ENCODE data around the gene CRYZ.
"Not testable (repeated sequence)": the region's sequence is repeated elsewhere in the genome, so short reads cannot be mapped to it uniquely, and the experiment has no call there.

The CRYZ gene, protein sequence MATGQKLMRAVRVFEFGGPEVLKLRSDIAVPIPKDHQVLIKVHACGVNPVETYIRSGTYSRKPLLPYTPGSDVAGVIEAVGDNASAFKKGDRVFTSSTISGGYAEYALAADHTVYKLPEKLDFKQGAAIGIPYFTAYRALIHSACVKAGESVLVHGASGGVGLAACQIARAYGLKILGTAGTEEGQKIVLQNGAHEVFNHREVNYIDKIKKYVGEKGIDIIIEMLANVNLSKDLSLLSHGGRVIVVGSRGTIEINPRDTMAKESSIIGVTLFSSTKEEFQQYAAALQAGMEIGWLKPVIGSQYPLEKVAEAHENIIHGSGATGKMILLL

DNA sequence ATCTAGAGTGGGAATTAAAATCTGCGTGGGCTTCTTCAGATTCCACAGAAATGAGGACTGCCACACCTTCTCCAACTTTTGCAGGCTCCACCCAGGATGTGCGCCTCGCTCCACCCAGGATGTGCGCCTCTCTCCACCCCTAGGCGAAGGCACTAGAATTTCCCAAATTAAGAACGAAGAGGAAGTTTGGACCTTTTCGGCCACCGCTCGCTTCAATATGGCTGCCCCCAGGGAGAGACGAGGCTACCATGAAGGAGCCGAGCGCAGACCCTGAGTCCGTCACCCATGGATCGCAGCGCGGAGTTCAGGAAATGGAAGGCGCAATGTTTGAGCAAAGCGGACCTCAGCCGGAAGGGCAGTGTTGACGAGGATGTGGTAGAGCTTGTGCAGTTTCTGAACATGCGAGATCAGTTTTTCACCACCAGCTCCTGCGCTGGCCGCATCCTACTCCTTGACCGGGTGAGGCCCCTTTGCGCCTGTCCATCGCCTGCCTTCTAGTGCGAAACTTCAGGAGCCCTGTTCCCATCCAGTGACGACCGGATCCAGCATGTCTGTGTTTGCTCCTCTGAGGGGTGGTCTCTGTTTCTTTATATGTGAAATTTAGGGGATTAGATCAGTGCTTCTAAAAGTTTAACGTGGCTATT lies at the start of gene CRYZ, which contains the start of gene TYW3:
CRYZ (minus strand) TSS at position 91 of the 644 bp plus-strand sequence. CDS start 8,229 bp downstream, outside the sequence.
TYW3 (plus strand) TSS at position 193 of the 644 bp plus-strand sequence; CDS start at position 286, 93 bp downstream.
- peak; percentile 52 to 60 (median 59) for DNase-seq (ENCODE audit: low read depth in 2 of 3, low spot score in 2 of 3)

DNA sequence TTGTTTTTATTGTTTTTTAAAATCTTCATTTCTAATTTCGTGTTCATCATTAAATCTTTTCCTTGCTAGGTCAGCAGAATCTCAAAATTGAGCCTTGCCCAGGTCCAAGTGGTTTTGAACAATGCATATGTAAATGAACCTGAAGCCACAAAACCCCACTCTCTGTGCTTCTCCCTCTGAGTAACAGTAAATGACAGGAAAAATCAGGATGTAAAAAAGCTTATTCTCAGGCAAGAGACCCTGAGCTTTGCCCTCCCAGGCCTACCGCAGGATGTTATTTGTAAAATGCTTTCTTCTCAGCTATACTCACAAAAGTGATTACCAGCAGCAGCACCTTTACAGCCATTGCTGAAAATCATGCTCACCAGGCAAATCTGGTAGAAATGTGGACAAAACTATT lies 47.7 kb upstream of the CRYZ start:
- DNase-seq (ENCODE audit: low read depth in 2 of 3, low spot score in 2 of 3) = no peak

DNA sequence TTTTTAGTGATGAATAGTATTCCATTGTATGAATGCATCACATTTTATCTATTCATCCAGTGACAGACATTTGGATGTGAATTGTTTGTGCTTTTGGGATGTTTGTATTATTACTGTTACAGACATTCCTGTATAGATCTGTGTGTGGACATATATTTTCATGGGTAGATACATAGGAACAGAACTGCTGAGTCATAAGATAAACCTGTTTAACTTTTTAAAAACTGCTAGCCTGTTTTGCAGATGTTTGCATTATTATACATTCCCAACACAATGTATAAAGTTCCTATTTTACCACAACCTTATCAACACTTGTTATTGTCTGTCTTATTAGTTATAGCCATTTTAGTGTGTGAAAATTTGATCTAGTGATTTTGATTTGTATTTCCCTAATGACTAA lies 46.9 kb upstream of the CRYZ start:
- no peak for DNase-seq (ENCODE audit: low read depth in 2 of 3, low spot score in 2 of 3)

DNA sequence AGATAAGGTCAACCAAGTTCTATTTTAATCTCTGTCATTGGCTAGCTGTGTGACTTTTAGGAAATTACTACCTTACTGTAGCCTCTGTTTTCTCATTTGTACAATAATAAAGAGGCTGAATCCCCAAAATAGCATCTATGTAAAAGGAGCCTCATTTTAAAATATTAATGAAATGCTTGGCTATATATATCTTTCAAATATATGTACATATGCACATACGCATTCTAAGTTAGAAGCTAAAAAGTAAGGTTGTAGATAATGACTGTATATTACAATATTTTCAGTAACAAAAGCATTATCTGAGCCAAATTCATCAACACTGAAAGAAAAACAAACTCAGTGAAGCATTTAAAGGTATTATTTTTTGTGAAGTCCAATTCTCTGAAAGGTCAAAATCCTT lies 44.7 kb upstream of the CRYZ start:
- no peak for DNase-seq (ENCODE audit: low read depth in 2 of 3, low spot score in 2 of 3)

DNA sequence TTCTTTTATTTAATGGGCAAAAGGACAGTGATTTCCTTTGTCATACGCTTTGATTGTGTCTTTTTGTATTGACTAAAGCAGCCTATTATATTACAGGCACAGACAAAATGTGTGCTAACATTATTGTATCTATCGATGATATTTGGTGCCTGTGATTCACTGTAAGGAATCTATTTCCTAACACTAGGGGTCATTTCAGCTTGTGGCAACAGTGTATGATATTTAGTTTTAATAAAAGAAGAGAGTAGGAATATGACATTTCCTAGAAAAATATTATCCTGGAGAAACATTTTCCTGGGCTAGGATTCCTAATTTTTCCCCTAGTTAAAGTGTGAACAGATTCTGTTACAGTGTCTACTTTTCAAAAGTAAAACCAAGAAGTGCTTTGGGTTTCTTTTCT lies 42.9 kb upstream of the CRYZ start:
- no peak for DNase-seq (ENCODE audit: low read depth in 2 of 3, low spot score in 2 of 3)

DNA sequence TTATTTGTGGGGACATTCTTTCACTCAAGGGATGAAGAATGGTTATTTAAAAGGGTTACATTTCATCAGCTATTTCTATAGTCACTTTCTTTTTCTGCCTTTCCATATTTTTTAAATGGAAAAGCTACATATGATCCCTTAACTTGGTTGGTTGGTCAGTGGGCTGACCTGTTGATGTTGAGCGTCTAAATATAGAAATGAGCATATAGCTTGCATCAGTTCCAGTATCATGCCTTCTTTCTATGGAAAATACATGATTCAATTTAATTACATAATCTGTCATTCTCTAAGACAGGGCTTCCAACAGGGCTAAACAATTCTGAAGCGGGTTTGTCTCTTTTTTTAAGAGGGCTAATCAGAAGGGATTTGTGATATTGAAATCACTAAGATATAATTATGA lies 40.7 kb upstream of the CRYZ start:
- no peak for DNase-seq (ENCODE audit: low read depth in 2 of 3, low spot score in 2 of 3)

DNA sequence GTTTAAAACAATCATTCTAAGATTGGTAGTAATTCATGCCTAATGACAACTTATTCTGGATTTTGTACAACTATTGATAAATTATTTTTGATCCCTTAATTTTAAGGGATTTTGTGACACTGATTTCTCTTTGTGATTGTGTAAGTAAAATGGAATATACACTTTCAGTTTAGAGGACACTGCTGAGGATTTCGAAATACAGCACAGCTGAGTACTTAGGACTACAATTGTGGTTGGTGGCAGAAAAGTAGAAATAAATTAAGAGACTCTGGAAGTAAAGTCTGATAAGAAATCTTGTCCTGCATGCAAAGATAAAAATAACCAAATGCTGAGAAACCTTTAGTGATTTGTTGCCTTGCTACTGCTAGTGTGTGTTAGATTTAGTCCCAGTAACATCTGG lies 40.1 kb upstream of the CRYZ start:
- DNase-seq (ENCODE audit: low read depth in 2 of 3, low spot score in 2 of 3) = no peak

DNA sequence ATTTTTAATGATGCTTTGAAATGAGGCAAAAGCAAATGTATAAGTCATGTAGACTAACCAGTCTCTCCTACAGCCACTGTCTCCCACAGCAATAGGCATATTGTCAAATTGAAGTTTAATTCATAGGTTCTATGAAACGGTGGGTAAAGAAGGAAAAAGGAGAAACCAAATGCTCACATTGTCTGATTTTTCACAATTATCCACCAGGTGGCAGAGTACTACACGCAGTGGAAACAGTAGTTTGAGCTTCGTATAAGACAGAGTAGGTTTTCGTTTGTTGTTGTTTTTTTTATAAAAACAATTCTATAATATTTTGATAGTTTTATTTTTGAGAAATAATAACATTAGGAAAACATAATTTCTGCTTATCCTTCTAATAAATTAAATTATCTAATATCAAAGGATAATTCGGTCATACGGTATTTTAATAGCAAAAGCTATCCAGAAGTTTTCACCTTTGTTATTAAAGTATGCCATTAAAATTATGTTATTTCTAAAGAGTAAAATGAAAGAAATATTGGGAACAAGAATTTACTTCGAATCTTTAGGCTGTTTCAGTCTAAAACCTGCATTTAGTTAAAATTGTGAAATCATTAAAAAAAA lies 39.2 kb upstream of the CRYZ start:
- DNase-seq (ENCODE audit: low read depth in 2 of 3, low spot score in 2 of 3) = no peak

DNA sequence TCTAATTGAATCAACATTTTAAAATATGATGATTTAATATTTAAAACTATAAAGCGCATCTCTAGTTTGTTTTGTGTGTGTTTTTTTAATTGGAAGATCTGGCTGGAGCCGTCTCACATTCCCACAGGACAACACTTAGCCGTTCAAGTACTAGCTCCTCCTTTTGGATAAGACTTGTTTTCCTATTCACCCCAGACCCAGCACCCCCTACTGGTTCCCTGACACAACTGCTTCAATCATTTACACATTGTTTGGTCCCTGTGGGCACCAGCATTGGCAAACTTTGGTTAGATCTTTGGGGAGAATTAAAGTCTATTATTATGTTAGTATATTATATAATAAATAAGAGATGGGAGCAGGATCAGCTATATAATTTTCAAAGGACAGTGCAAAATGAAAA lies 34.6 kb upstream of the CRYZ start:
- DNase-seq (ENCODE audit: low read depth in 2 of 3, low spot score in 2 of 3) = no peak

DNA sequence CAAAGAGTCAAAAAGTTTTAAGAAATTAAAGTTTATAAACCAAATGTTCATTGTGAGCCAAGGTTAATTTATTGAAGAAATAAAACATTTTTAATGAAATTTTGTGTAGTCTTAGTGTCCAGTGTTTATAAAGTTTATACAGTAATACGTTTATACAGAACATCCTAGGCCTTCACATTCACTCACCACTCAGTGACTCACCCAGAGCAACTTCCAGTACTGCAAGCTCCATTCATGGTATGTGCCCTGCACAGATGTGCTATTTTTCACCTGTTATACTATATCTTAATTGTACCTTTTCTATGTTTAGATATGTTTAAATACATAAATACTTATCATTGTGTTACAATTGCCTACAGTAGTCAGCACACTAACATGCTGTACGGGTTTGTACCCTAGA lies 33.7 kb upstream of the CRYZ start:
- DNase-seq (ENCODE audit: low read depth in 2 of 3, low spot score in 2 of 3) = no peak

DNA sequence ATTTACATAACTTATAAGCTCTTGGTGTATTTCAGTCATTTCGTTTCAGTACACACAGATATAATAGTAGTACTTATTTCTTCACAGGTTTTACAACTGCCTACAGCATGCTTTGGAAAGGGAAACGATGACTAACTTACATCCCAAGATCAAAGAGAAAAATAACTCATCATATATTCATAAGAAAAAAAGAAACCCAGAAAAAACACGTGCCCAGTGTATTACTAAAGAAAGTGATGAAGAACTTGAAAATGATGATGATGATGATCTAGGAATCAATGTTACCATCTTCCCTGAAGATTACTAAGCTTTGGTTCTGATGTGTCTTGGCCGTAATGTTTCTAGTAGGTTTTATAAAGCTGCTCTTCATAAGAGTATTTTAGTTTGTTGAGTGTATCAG lies 31.0 kb upstream of the CRYZ start:
- no peak for DNase-seq (ENCODE audit: low read depth in 2 of 3, low spot score in 2 of 3)

DNA sequence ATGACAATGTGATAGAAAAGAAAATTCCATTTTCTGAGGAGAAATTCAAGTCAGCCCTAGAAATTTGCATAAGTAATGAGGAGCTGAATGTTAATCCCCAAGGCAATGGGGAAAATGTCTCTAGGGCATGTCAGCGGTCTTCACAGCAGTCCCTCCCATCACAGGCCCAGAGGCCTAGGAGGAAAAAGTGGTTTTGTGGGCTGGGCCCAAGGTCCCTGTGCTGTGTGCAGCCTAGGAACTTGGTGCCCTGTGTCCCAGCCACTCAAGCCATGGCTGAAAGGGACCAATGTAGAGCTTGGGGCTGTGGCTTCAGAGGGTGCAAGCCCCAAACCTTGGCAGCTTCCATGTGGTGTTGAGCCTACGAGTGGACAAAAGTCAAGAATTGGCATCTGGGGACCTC lies 23.8 kb upstream of the CRYZ start:
- not testable (repeated sequence) for DNase-seq (ENCODE audit: low read depth in 2 of 3, low spot score in 2 of 3)

DNA sequence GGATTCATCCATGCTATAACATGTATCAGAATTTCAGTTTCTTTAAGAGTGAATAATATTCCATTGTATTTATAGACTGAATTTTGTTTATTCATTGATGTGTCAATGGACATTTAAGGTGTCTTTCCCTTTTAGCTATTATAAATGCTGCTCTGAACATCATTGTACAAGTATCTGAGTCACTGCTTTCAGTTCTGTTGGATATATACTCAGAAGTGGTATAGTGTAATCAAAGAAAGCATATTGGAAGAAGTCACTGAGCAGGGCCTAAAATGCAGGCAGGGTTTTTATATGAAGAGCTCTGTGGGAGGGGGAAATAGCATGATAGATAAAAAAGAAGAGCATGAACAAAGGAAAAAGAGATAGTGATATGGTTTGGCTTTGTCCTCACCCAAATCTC lies 22.6 kb upstream of the CRYZ start:
- no peak for DNase-seq (ENCODE audit: low read depth in 2 of 3, low spot score in 2 of 3)

DNA sequence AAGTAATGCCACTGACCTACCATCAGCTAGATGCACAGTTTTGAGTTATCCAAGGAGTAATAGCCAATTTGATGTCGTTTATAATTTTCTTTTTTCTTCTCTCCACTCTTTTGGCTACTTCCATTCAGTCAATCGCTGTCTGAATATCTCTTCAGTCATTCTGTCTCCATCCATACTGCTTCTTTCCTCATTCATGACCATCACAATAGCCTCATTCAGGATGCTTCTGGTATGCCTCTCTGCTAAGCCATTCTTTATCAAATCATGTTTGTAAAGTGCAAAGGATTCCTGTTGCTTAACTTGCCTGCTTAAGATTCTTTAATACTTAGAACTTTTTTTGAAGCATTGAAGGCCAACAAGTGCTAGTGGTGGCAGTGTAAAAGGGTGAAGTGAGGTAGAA lies 20.3 kb upstream of the CRYZ start:
- no peak for DNase-seq (ENCODE audit: low read depth in 2 of 3, low spot score in 2 of 3)

DNA sequence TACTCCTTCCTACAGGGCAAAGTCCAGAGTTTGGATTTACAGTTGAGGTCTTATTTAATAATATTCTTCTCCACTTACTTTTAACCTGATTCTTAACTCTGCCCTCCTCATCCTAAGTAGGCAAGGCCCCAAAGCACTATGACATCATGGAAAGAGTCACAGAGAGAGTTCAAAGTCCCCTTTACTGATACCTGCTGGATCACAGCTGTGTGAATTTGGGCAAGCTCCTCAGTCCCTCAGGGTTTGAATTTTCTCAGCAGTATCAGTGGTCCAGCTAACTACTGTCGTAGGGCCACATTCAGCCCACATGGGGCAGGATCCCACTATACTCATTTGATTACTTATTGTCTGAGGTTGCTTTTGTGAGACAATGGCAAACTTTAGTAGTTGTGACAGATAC lies 16.1 kb upstream of the CRYZ start:
- DNase-seq (ENCODE audit: low read depth in 2 of 3, low spot score in 2 of 3) = no peak

DNA sequence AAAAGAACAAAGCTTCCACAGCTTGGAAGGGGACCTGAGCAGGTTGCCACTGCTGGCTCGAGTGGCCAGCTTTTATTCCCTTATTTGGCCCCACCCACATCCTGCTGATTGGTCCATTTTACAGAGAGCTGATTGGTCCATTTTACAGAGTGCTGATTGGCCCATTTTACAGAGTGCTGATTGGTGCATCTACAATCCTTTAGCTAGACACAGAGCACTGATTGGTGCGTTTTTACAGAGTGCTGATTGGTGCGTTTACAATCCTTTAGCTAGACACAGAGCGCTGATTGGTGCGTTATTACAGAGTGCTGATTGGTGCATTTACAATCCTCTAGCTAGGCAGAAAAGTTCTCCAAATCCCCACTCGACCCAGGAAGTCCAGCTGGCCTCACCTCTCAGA lies 12.4 kb upstream of the CRYZ start:
- not testable (repeated sequence) for DNase-seq (ENCODE audit: low read depth in 2 of 3, low spot score in 2 of 3)

DNA sequence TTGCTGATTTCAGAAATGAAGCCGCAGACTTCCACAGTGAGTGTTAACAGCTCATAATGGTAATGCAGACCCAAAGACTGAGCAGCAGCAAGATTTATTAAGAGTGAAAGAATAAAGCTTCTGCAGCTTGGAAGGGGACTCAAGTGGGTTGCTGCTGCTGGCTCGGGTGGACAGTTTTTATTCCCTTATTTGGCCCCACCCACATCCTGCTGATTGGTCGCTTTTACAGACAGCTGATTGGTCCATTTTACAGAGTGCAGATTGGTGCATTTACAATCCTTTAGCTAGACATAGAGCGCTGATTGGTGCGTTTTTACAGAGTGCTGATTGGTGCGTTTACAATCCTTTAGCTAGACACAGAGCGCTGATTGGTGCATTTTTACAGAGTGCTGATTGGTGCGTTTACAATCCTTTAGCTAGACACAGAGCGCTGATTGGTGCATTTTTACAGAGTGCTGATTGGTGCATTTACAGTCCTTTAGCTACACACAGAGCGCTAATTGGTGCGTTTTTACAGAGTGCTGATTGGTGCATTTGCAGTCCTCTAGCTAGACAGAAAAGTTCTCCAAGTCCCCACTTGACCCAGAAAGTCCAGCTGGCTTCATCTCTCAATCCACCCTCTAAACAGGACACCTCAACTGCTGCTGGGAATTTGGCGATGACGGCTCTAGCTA lies 7.6 kb upstream of the CRYZ start:
- DNase-seq (ENCODE audit: low read depth in 2 of 3, low spot score in 2 of 3) = not testable (repeated sequence)

DNA sequence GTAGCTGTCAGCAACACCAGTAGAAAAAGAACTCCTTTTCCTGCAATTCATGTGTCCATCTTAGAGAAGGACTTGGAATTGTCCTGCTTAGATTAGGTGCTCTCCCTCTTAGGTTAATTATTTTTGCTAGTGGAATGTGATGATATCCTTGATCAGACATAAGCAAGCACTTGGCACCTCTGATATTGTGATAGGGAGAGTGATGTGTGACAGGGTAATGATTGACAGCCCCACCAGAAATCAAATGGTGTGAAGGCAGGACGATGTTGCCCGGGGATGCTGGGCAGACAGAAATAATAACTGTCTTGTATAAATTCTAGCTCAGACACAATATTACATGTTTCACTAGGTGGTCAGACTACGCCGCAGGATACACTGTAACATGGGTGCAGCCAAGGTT lies 4.5 kb upstream of the CRYZ start:
- DNase-seq (ENCODE audit: low read depth in 2 of 3, low spot score in 2 of 3) = no peak

DNA sequence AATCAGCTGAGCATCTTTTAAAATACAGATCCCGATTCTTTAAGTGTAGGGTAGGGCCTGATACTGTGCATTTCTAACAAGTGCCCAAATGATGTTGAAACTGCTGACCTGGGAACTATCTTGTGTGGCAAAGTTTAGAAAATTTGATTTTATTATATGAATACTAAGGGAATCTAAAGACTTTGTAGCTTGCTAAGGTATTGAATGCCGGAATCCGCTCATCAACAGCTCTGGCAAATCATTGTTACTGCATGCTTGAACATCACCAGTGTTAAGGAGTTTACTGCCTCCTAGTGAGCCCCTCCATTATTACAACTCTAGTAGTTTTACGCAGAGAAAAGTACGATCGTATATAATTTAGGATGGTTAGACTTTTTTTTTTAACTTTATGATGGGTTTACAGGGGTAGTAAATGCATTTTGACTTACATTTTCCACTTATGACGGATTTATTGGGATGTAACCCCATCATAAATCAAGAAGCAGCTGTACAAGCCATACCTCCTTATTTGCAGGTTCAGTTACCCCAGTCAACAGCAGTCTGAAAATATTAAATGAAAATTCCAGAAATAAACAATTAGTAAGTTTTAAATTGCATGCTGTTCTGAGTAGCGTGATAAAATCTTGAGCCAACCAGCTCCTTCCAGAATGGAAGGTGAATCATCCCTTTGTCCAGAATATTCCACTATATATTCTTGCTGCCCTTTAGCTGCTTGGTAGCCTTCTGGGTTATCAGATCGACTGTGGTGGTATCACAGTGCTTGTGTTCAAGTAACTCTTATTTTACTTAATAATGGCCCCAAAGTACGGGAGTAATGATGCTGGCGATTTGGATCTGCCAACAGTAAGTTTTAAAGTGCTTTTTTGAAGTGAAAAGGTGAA lies 994 bp upstream of the CRYZ start:
- DNase-seq (ENCODE audit: low read depth in 2 of 3, low spot score in 2 of 3) = no peak

DNA sequence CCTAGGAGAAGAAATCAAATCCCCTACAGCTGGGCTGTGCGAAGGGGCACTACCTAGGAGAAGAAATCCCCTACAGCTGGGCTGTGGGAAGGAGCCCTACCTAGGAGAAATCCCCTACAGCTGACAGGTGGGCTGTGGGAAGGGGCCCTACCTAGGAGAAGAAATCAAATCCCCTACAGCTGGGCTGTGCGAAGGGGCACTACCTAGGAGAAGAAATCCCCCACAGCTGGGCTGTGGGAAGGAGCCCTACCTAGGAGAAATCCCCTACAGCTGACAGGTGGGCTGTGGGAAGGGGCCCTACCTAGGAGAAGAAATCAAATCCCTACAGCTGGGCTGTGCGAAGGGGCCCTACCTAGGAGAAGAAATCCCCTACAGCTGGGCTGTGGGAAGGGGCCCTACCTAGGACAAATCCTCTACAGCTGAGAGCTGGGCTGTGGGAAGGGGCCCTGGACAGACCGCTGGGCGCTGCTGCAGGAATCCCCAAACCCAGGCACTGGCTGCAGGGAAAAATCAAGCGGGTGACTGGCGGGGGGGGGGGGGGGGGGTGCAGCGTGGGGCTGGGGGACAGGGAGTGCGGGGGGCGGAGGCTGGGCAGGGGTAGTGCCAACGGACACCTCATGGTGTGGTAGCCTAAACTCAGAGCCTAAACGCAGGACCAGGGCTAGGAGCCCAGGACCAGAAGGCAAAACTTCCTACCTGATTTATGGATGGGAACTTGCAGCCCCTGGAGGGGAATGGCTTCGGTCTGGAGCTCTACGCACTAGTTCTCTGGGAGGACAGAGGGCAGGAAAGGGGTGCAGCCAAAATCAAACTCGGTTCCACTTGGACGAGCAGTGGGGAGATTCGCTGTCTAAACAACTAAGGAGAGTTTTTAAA lies 541 bp downstream of the CRYZ start:
- DNase-seq (ENCODE audit: low read depth in 2 of 3, low spot score in 2 of 3) = not testable (repeated sequence)
